Activated CD4-positive, alpha-beta memory T cell treated with anti-CD3 and anti-CD28 coated beads for 36 hours (primary cell): Measurements from ENCODE around the gene AFF3. TPM values are rescaled to one million over a fixed set of nuclear protein-coding genes. Genes with fewer than 3 reads are reported as not detected.

Experiments used
- CTCF ChIA-PET: fragments of 350-600 bp; sonication (Branson Sonifier 250); formaldehyde crosslinking; loops from one replicate; lab custom pipeline; 2021; ENCODE audit warnings: antibody characterized with exemption, inconsistent platforms; lab: Charles Lee
- POLR2A ChIA-PET: fragments of 350-600 bp; sonication (Branson Sonifier 250); formaldehyde crosslinking; loops from one replicate; lab custom pipeline; 2021; ENCODE audit warnings: antibody characterized with exemption; lab: Charles Lee
- DNase-seq: peaks from one replicate; pipeline ENCODE4 v3.0.0-alpha.2; 2020
- H3K27ac Mint-ChIP-seq: one replicate; pipeline ENCODE4 v1.8.0; 2021; ENCODE audit warnings: mixed read lengths
- H3K27me3 Mint-ChIP-seq: one replicate; pipeline ENCODE4 v1.8.0; 2021; ENCODE audit warnings: mixed read lengths
- H3K36me3 Mint-ChIP-seq: one replicate; pipeline ENCODE4 v1.8.0; 2021; ENCODE audit warnings: mixed read lengths
- H3K4me1 Mint-ChIP-seq: one replicate; pipeline ENCODE4 v1.8.0; 2021; ENCODE audit warnings: low read depth, mixed read lengths
- H3K4me3 Mint-ChIP-seq: one replicate; pipeline ENCODE4 v1.8.0; 2021; ENCODE audit warnings: mild to moderate bottlenecking, mixed read lengths
- H3K9me3 Mint-ChIP-seq: one replicate; pipeline ENCODE4 v1.8.0; 2021; ENCODE audit warnings: mixed read lengths
- intact Hi-C: fragments of 100-400 bp; cut with micrococcal nuclease; formaldehyde crosslinking; loops from one replicate; pipeline ENCODE4 v1.15.1; 2023
- total RNA-seq, 2 experiments: library from RNA; stranded (reverse); gene quantifications; one replicate each; pipeline ENCODE4 v1.2.3, GENCODE V29; 2021

AFF3 gene
- total RNA-seq, 2 experiments from 2014 or later, result 0.22 to 0.59 TPM

DNA sequence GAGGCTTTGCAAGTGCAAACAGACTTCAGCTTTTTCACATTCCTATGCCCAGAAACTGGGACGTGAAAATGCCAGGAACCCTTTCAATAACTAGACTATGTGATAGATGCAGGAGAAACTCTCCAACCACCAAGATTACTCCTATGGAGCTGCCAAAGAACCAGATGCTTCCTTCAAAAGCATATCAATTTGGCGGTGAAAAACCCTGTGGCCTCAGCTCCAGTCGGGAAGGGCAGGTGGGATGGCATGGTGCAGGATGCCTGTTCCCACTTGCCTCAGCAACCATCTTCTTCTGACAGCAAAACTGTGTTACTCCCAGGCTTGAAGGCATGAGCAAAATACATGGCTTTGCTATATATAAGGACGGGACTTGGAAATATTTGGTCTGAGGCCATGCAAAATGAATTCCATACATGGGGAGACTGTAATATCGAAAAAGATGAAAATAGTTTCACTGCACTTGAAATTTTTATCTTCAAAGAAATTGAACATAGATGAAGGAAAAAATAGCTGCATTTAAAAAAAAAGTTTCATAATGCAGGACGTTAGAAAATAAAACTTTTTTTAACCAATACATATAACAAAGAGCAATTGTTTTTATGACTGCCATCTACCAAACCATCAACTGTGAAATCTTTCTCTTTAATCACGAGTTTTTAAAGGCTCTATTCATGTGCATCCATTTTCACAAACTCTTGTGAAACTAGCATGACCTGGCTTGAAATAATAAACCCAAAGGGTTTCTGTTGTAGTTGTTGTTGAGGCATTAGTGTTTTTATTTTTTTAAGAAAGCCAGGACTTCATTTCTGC is 99.1 kb downstream of the AFF3 start:
- DNase-seq, result no peak
- CTCF ChIA-PET, result no interaction called here
- Mint-ChIP-seq H3K36me3 (no peaks in the 10 kb centered on the region), H3K4me1 (no peaks in the 10 kb centered on the region), H3K9me3 (no peaks in the 10 kb centered on the region), H3K27me3 (peaks cover 2% of the 10 kb centered on the region), H3K4me3 (no peak overlapping the region), H3K27ac (no peak overlapping the region)
- intact Hi-C loops, result no loop called here
- POLR2A ChIA-PET, result no interaction called here

DNA sequence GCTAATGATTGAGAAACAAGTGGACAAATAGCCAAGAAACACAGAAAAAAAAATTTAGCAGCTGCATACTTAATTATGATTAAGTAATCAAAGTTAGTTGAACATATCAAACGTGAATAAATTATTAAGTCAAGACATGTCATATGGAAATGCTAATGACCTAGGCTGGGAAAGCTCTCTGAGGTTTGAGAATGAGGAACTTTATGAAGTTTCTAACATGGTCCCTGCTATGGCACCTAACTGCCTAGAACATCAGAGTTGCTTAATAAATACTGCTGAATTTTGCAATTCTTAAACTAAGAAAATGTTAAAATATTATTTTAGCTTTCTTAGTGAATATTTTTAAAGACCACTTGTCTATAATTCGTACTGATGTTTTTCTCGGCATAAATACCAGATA is 99.8 kb downstream of the AFF3 start:
- Mint-ChIP-seq H3K36me3 (no peaks in the 10 kb centered on the region), H3K9me3 (no peaks in the 10 kb centered on the region), H3K4me3 (no peak overlapping the region), H3K27ac (no peak overlapping the region), H3K27me3 (peaks cover 2% of the 10 kb centered on the region), H3K4me1 (no peaks in the 10 kb centered on the region)
- CTCF ChIA-PET, result no interaction called here
- no peak for DNase-seq
- intact Hi-C loops, result no loop called here
- POLR2A ChIA-PET, result no interaction called here

DNA sequence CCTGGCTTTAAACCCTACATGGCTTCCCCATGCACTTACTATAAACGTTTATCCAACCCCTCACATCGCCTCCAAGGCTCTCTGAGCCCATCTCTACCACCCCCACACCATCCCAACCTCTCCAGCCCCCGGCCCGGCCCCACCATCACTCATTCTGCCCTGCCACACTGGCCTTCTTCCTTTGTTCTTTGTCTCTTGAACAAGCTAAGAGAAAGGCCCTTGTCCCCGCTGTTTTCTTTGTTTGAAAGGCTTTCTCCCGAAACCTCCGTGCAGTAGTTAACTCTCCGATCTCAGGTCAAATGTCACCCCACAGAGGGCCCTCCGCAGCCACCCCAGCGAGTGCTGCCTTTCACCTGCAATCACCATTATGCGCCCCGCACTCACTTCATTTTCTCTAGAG is 100.4 kb downstream of the AFF3 start:
- H3K36me3 Mint-ChIP-seq, result no peaks in the 10 kb centered on the region
- intact Hi-C loops, result no loop called here
- no peak overlapping the region for H3K27ac Mint-ChIP-seq
- H3K9me3 Mint-ChIP-seq, result no peaks in the 10 kb centered on the region
- H3K27me3 Mint-ChIP-seq, result peaks cover 2% of the 10 kb centered on the region
- ChIA-PET POLR2A (no interaction called here), CTCF (no interaction called here)
- H3K4me3 Mint-ChIP-seq, result no peak overlapping the region
- no peak for DNase-seq
- H3K4me1 Mint-ChIP-seq, result no peaks in the 10 kb centered on the region

- Mint-ChIP-seq H3K36me3 (no peaks in the 10 kb centered on the region), H3K27me3 (peaks cover 2% of the 10 kb centered on the region), H3K4me3 (no peak overlapping the region), H3K27ac (no peak overlapping the region), H3K9me3 (no peaks in the 10 kb centered on the region), H3K4me1 (no peaks in the 10 kb centered on the region)
- intact Hi-C loops, result no loop called here
- no peak for DNase-seq
- ChIA-PET POLR2A (no interaction called here), CTCF (no interaction called here)
These were observed 101.0 kb downstream of the AFF3 start for GRCh38 chr2:100041385-100041784.

- intact Hi-C loops, result no loop called here
- Mint-ChIP-seq H3K9me3 (no peaks in the 10 kb centered on the region), H3K4me1 (no peaks in the 10 kb centered on the region), H3K27me3 (peaks cover 2% of the 10 kb centered on the region), H3K27ac (no peak overlapping the region), H3K36me3 (no peaks in the 10 kb centered on the region), H3K4me3 (no peak overlapping the region)
- ChIA-PET POLR2A (no interaction called here), CTCF (no interaction called here)
- DNase-seq, result no peak
These were observed 101.5 kb downstream of the AFF3 start for GRCh38 chr2:100040906-100041305.

DNA sequence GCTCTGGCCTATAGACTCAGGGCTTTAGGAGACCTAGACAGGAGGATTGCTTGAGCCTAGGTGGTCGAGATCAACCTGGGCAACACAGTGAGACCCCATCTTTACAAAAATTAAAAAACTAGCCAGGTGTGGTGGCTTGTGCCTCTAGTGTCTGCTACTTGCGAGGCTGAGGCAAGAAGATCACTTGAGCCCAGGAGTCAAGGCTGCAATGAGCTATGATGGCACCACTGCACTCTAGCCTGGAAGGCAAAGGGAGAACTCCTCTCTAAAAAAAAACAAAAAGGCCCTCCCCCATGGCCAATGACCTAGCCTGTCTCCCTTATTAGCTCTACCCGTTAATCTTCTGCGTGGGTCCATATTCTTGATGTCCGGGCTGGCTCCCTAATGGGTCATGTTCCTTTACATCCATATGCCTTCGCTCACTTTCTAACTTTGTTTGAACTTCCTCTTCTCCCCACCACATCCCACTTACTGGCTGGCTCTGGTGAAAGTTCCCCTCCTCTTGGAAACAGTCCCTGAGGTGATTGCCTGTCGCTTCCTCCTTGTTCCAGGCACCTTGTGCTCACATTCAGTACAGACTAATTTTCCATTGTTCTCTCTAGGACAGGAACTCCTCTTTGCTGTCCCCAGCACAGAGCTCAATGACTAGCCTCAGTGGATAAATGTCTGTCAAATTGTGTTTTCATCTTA is 103.0 kb downstream of the AFF3 start:
- H3K27me3 Mint-ChIP-seq, result peaks cover 2% of the 10 kb centered on the region
- intact Hi-C loops, result no loop called here
- POLR2A ChIA-PET, result no interaction called here
- no peak overlapping the region for H3K4me3 Mint-ChIP-seq
- H3K27ac Mint-ChIP-seq, result no peak overlapping the region
- CTCF ChIA-PET, result no interaction called here
- H3K9me3 Mint-ChIP-seq, result no peaks in the 10 kb centered on the region
- no peaks in the 10 kb centered on the region for H3K4me1 Mint-ChIP-seq
- no peaks in the 10 kb centered on the region for H3K36me3 Mint-ChIP-seq
- no peak for DNase-seq

DNA sequence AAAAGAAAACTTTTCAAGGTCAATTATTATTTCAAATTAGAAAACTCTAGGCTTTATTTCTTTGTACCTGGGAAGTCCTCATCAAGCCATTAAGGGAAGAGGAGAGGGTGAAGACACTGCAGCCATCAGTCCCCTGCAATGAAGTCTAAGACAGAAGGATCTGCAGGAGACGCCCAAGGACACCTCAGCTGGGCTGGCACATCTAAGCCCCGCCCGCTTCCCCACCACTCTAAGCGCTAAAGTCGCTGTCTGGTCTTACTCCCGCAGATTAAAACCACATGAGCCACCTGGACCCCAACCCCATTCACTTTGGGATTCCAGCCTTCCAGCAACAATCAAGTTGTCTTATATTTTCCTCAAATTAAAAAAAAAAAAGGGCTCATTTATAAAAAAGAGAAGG is 104.4 kb downstream of the AFF3 start:
- no peak overlapping the region for H3K4me3 Mint-ChIP-seq
- CTCF ChIA-PET, result no interaction called here
- no peaks in the 10 kb centered on the region for H3K4me1 Mint-ChIP-seq
- no peaks in the 10 kb centered on the region for H3K36me3 Mint-ChIP-seq
- H3K9me3 Mint-ChIP-seq, result no peaks in the 10 kb centered on the region
- POLR2A ChIA-PET, result no interaction called here
- DNase-seq, result no peak
- peaks cover 2% of the 10 kb centered on the region for H3K27me3 Mint-ChIP-seq
- intact Hi-C loops, result no loop called here
- no peak overlapping the region for H3K27ac Mint-ChIP-seq

DNA sequence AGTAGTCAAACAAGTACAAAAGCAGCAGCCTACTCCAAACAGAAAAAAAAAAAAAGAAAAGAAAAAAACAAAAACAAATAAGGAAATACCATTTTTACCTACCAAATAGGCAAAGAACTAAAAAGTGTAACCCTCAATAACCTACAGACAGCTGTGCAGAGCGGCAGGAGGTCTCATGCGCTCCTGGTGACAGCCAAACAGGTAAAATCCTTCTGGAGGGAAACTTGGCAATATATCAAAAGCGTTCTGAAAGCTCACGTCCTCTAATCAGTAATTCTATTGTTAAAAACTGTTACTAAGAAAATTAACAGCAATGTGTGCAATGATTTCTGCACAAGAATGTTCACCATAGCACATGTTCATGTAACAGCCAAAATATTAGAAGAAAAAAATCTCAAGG is 105.6 kb downstream of the AFF3 start:
- DNase-seq, result no peak
- H3K27ac Mint-ChIP-seq, result no peak overlapping the region
- H3K9me3 Mint-ChIP-seq, result no peaks in the 10 kb centered on the region
- H3K36me3 Mint-ChIP-seq, result no peaks in the 10 kb centered on the region
- peaks cover 2% of the 10 kb centered on the region for H3K27me3 Mint-ChIP-seq
- POLR2A ChIA-PET, result no interaction called here
- no peaks in the 10 kb centered on the region for H3K4me1 Mint-ChIP-seq
- intact Hi-C loops, result no loop called here
- CTCF ChIA-PET, result no interaction called here
- H3K4me3 Mint-ChIP-seq, result no peak overlapping the region

GRCh38 chr2:100036026-100036425 is 106.4 kb downstream of the AFF3 start:
- CTCF ChIA-PET, result no interaction called here
- DNase-seq, result no peak
- H3K36me3 Mint-ChIP-seq, result no peaks in the 10 kb centered on the region
- intact Hi-C loops, result no loop called here
- H3K27me3 Mint-ChIP-seq, result peaks cover 2% of the 10 kb centered on the region
- H3K4me3 Mint-ChIP-seq, result no peak overlapping the region
- POLR2A ChIA-PET, result no interaction called here
- H3K27ac Mint-ChIP-seq, result no peak overlapping the region
- no peaks in the 10 kb centered on the region for H3K9me3 Mint-ChIP-seq
- no peaks in the 10 kb centered on the region for H3K4me1 Mint-ChIP-seq

DNA sequence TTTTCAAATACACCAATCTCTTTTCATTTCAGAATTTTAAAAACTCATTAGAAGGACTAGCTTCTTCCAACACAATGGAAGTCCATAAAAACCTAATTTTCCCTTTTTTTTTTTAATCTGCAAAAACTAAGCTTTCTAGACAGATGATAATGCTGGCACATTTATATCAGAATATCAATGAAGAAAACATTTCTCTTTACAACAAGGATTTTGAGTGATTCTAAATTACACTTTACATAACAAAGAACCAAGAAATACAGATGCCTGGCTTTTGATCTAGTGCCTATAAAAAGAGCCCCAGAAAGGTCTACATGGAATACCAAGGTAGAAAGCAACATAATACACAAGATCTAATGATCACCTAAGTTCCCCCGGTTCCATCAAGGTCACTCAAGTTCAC is 108.0 kb downstream of the AFF3 start:
- Mint-ChIP-seq H3K36me3 (no peaks in the 10 kb centered on the region), H3K27ac (no peak overlapping the region), H3K4me3 (no peak overlapping the region), H3K27me3 (no peaks in the 10 kb centered on the region), H3K9me3 (no peaks in the 10 kb centered on the region), H3K4me1 (no peaks in the 10 kb centered on the region)
- ChIA-PET POLR2A (no interaction called here), CTCF (no interaction called here)
- no peak for DNase-seq
- intact Hi-C loops, result no loop called here

GRCh38 chr2:100033976-100034375 is 108.4 kb downstream of the AFF3 start:
- Mint-ChIP-seq H3K27ac (no peak overlapping the region), H3K9me3 (no peaks in the 10 kb centered on the region), H3K4me3 (no peak overlapping the region), H3K4me1 (no peaks in the 10 kb centered on the region), H3K27me3 (no peaks in the 10 kb centered on the region), H3K36me3 (no peaks in the 10 kb centered on the region)
- intact Hi-C loops, result no loop called here
- CTCF ChIA-PET, result no interaction called here
- POLR2A ChIA-PET, result no interaction called here
- no peak for DNase-seq

- Mint-ChIP-seq H3K36me3 (no peaks in the 10 kb centered on the region), H3K27ac (no peak overlapping the region), H3K4me3 (no peak overlapping the region), H3K9me3 (no peaks in the 10 kb centered on the region), H3K27me3 (no peaks in the 10 kb centered on the region), H3K4me1 (no peaks in the 10 kb centered on the region)
- ChIA-PET CTCF (no interaction called here), POLR2A (no interaction called here)
- no peak for DNase-seq
- intact Hi-C loops, result no loop called here
These were observed 110.8 kb downstream of the AFF3 start for GRCh38 chr2:100031604-100032003.

DNA sequence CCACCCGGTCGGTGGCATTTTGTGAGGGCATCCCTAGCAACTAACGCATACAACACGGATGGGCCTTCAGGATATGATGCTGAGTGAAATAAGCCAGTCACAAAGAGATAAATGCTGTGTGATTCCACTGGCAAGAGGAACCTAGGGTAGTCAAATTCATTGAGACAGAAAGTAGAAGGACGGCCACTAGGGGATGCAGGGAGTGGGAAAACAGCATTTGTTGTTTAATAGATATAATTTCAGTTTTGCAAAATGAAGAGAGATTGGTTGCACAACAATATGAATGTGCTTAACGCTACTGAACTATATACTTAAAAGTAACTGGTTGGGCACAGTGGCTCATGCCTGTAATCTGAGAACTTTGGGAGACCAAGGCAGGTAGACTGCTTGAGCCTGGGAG is 112.9 kb downstream of the AFF3 start:
- no peak for DNase-seq
- no peaks in the 10 kb centered on the region for H3K4me1 Mint-ChIP-seq
- no peaks in the 10 kb centered on the region for H3K36me3 Mint-ChIP-seq
- H3K27ac Mint-ChIP-seq, result no peak overlapping the region
- H3K4me3 Mint-ChIP-seq, result no peak overlapping the region
- intact Hi-C loops, result no loop called here
- POLR2A ChIA-PET, result no interaction called here
- H3K27me3 Mint-ChIP-seq, result no peaks in the 10 kb centered on the region
- H3K9me3 Mint-ChIP-seq, result no peaks in the 10 kb centered on the region
- CTCF ChIA-PET, result no interaction called here
